DND-41 (cell line): Measurements from ENCODE around the gene TNFRSF19.

Experiments
- ATAC-seq: fragments of 200-7000 bp; cut with Tn5 transposase; 3 replicates; pipeline ENCODE4 v1.9.1; 2021; ENCODE audit warnings: low read depth; ENCODE audit not compliant: insufficient read depth
- DNase-seq: peaks from one replicate; pipeline ENCODE4 v3.0.0-alpha.2; 2020
- H2AFZ ChIP-seq: 2 replicates; pipeline ENCODE4 v1.6.0; 2012; ENCODE audit warnings: low read depth, low read length
- H3K27ac ChIP-seq: 2 replicates; pipeline ENCODE4 v1.5.1; 2012; ENCODE audit warnings: low read length, inconsistent platforms
- H3K27me3 ChIP-seq: fragments of 200-600 bp; sonication (generic); 2 replicates; pipeline ENCODE4 v1.6.0; 2012; ENCODE audit warnings: low read length, mild to moderate bottlenecking, inconsistent platforms; ENCODE audit not compliant: insufficient read depth, poor library complexity
- H3K36me3 ChIP-seq: 2 replicates; pipeline ENCODE4 v1.5.1; 2012; ENCODE audit warnings: low read length, inconsistent platforms; ENCODE audit not compliant: insufficient read depth
- H3K4me1 ChIP-seq: 2 replicates; pipeline ENCODE4 v1.5.1; 2012; ENCODE audit warnings: mild to moderate bottlenecking, low read length; ENCODE audit not compliant: insufficient read depth
- H3K4me2 ChIP-seq: 2 replicates; pipeline ENCODE4 v1.6.0; 2012; ENCODE audit warnings: mild to moderate bottlenecking, moderate library complexity, low read length, inconsistent platforms; ENCODE audit not compliant: insufficient read depth
- H3K4me3 ChIP-seq, 2 experiments: fragments of 200-600 bp in 1 of 2; shearing (Covaris generic) in 1 of 2; 2 replicates each; pipeline ENCODE4 v1.5.1; 2012 to 2016; ENCODE audit warnings: inconsistent platforms in 2 of 2, low read length in 2 of 2, mild to moderate bottlenecking in 2 of 2, low read depth in 1 of 2, moderate library complexity in 1 of 2
- H3K79me2 ChIP-seq: 2 replicates; pipeline ENCODE4 v1.6.0; 2012; ENCODE audit warnings: low read length, inconsistent platforms; ENCODE audit not compliant: insufficient read depth
- H3K9ac ChIP-seq: 2 replicates; pipeline ENCODE4 v1.6.0; 2012; ENCODE audit warnings: low read depth, mild to moderate bottlenecking, inconsistent platforms, low read length, moderate library complexity
- H3K9me3 ChIP-seq: 2 replicates; pipeline ENCODE4 v1.5.1; 2012; ENCODE audit warnings: low read length, moderate library complexity, mild to moderate bottlenecking, inconsistent platforms; ENCODE audit not compliant: insufficient read depth, severe bottlenecking
- H4K20me1 ChIP-seq: 2 replicates; pipeline ENCODE4 v1.6.0; 2012; ENCODE audit warnings: low read length; ENCODE audit not compliant: insufficient read depth
- CTCF ChIP-seq: IDR thresholded peaks from 2 replicates; pipeline ENCODE4 v1.5.1; 2012; ENCODE audit warnings: borderline replicate concordance, low read length, moderate library complexity, mild to moderate bottlenecking; ENCODE audit not compliant: poor library complexity, severe bottlenecking; ENCODE audit errors: extremely low read depth
- EZH2 ChIP-seq: IDR thresholded peaks from 3 replicates; pipeline ENCODE4 v1.6.1; 2012; ENCODE audit warnings: borderline replicate concordance, low read depth, mild to moderate bottlenecking, moderate library complexity, low read length, inconsistent platforms; ENCODE audit not compliant: severe bottlenecking

Gene TNFRSF19

DNA sequence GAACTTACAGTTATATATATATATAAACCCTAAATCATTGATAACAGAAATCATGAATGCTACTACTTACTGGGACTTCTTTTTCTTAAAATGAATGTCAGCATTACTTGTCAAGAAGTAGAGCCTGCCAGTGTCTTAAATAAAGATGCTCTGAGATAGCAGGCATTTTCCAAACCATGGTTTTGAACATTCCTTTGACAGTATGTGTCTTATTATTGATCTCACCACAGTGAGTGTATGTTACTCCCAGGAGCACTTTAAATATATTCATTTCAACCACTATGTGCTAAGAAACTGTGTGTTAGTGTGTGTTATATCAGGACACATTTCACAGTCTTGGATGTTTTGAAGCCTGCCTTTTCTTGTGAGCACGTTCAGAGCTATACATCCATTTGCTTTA lies 28.2 kb downstream of the TNFRSF19 start:
- ATAC-seq (no peak), DNase-seq (no peak)
- no peaks in the 10 kb centered on the region for H3K9me3 ChIP-seq

DNA sequence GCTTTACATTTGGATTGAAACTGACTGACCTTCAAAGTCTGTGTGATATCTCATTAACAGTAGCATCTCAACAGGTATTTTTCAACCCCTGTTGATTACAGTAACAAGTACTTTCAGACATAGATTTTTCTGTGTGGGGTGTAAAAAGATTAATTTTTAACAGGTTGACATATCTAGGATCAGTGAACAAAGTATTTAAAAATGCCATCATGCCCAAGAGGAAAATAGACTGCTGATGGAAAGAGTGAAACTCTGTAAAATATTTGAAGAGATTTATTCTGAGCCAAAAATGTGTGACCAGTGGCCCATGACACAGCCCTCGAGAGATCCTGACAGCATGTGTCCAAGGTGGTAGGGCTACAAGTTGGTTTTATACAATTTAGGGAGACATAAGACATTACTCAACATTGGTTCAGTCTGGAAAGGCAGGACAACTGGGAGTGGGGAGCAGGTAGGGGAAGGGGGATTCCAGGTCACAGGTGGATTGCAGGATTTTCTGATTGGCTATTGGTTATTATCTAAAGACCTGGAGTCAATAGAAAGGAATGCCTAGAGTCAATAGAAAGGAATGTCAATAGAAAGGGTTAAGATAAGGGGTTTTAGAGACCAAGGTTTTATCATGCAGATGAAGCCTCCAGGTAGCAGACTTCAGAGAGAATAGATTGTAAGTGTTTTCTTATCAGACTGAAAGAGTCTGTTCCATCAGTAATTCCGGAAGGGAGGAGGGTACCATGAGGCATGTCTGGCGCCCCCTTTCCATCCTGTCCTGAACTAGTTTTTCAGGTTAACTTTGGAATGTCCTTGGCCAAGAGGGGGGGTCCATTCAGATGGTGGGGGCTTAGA lies 29.1 kb downstream of the TNFRSF19 start:
- H3K4me3 ChIP-seq = no peak overlapping the region
- no peaks in the 10 kb centered on the region for H3K9me3 ChIP-seq
- no peaks in the 10 kb centered on the region for H3K4me1 ChIP-seq
- no peak overlapping the region for H3K4me2 ChIP-seq
- H3K36me3 ChIP-seq = no peaks in the 10 kb centered on the region
- ATAC-seq (no peak), DNase-seq (no peak)
- no peak overlapping the region for H3K27ac ChIP-seq
- H4K20me1 ChIP-seq = no peaks in the 10 kb centered on the region
- H3K79me2 ChIP-seq = no peaks in the 10 kb centered on the region
- H3K27me3 ChIP-seq = no peaks in the 10 kb centered on the region
- no peak overlapping the region for H2AFZ ChIP-seq
- TF ChIP-seq CTCF = no peak
- H3K9ac ChIP-seq = no peak overlapping the region

More for the DNA sequence above, 28.2 kb downstream of the TNFRSF19 start:
- H3K4me2 ChIP-seq = no peak overlapping the region
- H3K4me3 ChIP-seq = no peak overlapping the region
- no peaks in the 10 kb centered on the region for H4K20me1 ChIP-seq
- no peaks in the 10 kb centered on the region for H3K27me3 ChIP-seq
- no peaks in the 10 kb centered on the region for H3K36me3 ChIP-seq
- H3K27ac ChIP-seq = no peak overlapping the region
- no peak overlapping the region for H3K9ac ChIP-seq
- no peaks in the 10 kb centered on the region for H3K4me1 ChIP-seq
- H2AFZ ChIP-seq = no peak overlapping the region
- H3K79me2 ChIP-seq = no peaks in the 10 kb centered on the region
- TF ChIP-seq CTCF (no peak), EZH2 (no peak)

DNA sequence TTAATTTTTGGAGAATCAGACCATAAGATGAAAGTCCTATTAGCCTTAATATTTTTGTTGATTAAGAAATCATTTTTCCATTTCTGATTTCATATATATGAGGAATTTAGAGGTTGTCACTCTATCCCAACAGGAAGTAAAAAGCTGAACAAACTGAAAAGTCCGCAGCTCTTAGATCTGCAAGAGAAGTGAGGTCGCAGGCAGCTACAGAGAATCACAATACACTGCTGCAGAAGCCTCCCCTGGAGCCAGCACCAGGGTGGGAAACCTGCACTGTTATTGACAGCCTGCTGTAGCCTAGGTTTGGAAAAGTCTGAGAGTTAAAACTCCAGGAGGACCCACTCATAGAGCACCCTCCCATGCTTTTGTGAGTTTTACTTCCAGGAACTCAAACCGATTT lies 29.9 kb downstream of the TNFRSF19 start:
- Histone ChIP-seq H3K27ac (no peak overlapping the region), H3K4me2 (no peak overlapping the region)
- ATAC-seq = no peak

More for the DNA sequence above, 29.9 kb downstream of the TNFRSF19 start:
- Histone ChIP-seq H3K9me3 (no peaks in the 10 kb centered on the region), H3K4me1 (no peaks in the 10 kb centered on the region), H3K4me3 (no peak overlapping the region), H4K20me1 (no peaks in the 10 kb centered on the region), H3K9ac (no peak overlapping the region), H3K36me3 (no peaks in the 10 kb centered on the region), H2AFZ (no peak overlapping the region), H3K27me3 (peaks cover under 1% of the 10 kb centered on the region), H3K79me2 (no peaks in the 10 kb centered on the region)
- DNase-seq = no peak
- TF ChIP-seq EZH2 = no peak
- TF ChIP-seq CTCF = no peak
